NB4 (cell line): Measurements from ENCODE around the gene MORN1.

ENCODE experiments used
- DNase-seq: peaks from one replicate; pipeline ENCODE4 v3.0.0; 2010; ENCODE audit warnings: low read depth
- H3K4me3 ChIP-seq: one replicate; pipeline ENCODE4 v1.5.1; 2011; ENCODE audit warnings: mild to moderate bottlenecking, low read depth, low read length, moderate library complexity
- MYC ChIP-seq: IDR thresholded peaks from 2 replicates; pipeline ENCODE4 v1.6.1; 2011; ENCODE audit warnings: low read depth, low read length
- POLR2A ChIP-seq: IDR thresholded peaks from 2 replicates; pipeline ENCODE4 v1.6.1; 2011; ENCODE audit warnings: mild to moderate bottlenecking; ENCODE audit not compliant: insufficient read length; ENCODE audit errors: extremely low read depth
- TF ChIP-seq, protein P1 (sequence below): IDR thresholded peaks from one replicate; pipeline ENCODE4 v1.5.1; 2012; ENCODE audit warnings: low read depth, low read length
- TF ChIP-seq, protein P2 (sequence below): IDR thresholded peaks from 2 replicates; pipeline ENCODE4 v1.6.1; 2011; ENCODE audit warnings: low read depth, low read length

The MORN1 gene

DNA sequence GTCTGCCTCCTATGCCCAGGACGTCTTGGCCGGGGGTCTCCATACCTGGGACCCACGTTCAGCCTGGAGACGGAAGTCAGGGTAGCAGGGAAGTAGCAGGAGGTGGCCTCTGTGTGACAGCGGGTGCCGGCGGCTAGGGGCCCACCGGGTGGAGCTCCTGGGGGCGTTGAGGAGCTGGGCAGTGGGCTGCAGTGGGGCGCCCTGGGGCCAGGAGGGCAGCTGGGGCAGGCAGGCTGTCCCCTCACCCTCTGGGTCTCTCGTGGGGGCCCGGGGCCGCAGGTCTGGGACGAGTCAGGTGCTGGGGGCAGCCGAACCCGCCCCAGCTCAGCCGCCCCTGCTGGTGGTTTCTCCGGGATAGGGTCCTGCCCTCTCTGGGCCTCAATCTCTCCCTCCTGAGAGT lies 35.7 kb upstream of the MORN1 start:
- DNase-seq: no peak
- TF ChIP-seq POLR2A (no peak), MYC (no peak)
- TF ChIP-seq, protein P1, sequence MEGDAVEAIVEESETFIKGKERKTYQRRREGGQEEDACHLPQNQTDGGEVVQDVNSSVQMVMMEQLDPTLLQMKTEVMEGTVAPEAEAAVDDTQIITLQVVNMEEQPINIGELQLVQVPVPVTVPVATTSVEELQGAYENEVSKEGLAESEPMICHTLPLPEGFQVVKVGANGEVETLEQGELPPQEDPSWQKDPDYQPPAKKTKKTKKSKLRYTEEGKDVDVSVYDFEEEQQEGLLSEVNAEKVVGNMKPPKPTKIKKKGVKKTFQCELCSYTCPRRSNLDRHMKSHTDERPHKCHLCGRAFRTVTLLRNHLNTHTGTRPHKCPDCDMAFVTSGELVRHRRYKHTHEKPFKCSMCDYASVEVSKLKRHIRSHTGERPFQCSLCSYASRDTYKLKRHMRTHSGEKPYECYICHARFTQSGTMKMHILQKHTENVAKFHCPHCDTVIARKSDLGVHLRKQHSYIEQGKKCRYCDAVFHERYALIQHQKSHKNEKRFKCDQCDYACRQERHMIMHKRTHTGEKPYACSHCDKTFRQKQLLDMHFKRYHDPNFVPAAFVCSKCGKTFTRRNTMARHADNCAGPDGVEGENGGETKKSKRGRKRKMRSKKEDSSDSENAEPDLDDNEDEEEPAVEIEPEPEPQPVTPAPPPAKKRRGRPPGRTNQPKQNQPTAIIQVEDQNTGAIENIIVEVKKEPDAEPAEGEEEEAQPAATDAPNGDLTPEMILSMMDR: no peak
- TF ChIP-seq, protein P2, sequence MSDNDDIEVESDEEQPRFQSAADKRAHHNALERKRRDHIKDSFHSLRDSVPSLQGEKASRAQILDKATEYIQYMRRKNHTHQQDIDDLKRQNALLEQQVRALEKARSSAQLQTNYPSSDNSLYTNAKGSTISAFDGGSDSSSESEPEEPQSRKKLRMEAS: no peak

DNA sequence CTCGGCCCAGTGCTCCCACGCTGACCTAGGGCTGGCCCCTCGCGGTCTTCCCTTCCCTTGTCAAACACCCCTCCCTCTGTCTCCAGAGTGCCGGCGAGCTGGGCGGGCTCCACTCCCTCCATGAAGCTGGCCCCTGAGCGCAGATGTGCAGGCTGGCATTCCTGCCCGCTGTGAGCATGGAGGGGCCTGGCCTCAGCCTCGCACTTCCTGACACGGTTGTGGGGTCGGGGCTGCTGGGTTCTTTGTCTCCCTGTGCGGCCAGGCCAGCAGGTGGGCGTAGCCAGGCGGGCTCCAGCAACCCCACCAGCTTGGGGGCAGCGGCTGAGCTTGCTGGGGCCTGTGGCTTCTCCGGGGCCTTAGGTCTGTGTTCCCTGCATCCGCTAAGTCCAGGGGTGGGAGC lies 35.2 kb upstream of the MORN1 start:
- DNase-seq: no peak
- no peak for TF ChIP-seq POLR2A
- TF ChIP-seq, protein P1: no peak
- TF ChIP-seq, protein P2: no peak
- TF ChIP-seq MYC: no peak

More for the DNA sequence above, 35.7 kb upstream of the MORN1 start:
- H3K4me3 ChIP-seq: no peak overlapping the region

DNA sequence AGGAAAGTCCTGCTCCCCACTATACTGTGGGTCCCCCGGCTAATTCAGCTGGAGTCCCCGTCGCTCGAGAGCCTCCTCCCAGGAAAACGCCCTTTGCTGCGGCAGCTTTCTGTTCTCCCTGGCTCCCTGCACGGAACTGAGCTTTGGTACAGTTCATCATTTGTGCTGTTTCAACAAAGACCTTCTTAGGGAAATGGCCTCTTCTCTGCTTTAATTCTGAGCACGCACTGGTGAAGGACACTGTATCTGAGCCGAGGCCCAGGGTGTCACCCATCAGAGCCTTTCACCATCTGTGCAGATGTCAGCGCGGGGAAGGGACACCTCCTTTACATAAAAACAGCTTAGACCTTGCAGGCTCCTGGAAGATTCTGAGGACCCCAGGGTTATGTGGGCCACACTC lies 34.5 kb upstream of the MORN1 start:
- no peak for DNase-seq
- no peak overlapping the region for H3K4me3 ChIP-seq
- TF ChIP-seq POLR2A: no peak
- TF ChIP-seq, protein P1: no peak
- no peak for TF ChIP-seq MYC
- TF ChIP-seq, protein P2: no peak

More for the DNA sequence above, 35.2 kb upstream of the MORN1 start:
- no peak overlapping the region for H3K4me3 ChIP-seq

DNA sequence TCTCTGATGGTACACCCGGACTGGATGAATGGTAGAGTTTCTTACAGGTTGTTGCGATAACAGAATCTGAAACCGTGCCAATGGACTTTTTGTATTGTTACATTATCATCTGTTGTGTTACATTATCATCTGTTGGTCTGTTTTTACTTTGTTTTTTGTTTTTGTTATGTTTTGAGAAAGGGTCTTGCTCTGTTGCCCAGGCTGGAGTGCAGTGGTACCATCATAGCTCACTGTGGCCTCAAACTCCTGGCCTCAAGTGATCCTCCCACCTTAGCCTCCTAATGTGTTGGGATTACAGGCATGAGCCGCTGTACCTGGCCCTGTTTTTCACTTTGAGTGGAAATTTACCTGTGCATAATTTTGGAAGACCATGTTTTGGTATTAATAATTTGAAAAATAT lies 31.2 kb upstream of the MORN1 start:
- no peak for DNase-seq
- no peak for TF ChIP-seq MYC
- no peak for TF ChIP-seq POLR2A
- TF ChIP-seq, protein P1: no peak
- TF ChIP-seq, protein P2: no peak
- no peak overlapping the region for H3K4me3 ChIP-seq

DNA sequence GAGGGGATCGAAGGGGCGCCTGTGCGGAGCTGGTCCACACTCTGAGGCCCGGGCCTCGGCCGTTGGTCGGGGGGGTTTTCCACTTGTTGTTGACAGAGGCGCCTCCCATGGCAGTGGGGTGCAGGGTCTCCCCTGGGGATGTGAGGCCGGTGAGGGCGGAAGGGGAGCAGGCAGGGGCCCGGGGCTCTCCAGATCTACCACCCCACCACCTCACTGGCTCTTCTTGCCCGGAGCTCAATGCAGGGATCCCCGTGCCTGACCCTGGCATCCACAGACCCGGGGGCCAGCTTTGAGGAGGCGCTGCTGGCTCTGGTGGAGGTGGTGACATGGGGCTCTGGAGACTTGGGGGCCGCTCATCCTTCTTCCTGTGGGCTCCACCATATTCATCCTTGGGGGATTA lies 28.1 kb upstream of the MORN1 start:
- TF ChIP-seq, protein P2: no peak
- TF ChIP-seq, protein P1: no peak
- TF ChIP-seq POLR2A (no peak), MYC (no peak)
- DNase-seq: no peak
- no peak overlapping the region for H3K4me3 ChIP-seq
